CD14-positive monocyte (primary cell): ENCODE results near the gene DTNBP1. TPM values are rescaled to one million over a fixed set of nuclear protein-coding genes. Genes with fewer than 3 reads are reported as not detected.

Experiments used
- DNase-seq, 3 donors: peaks; one replicate each; pipeline ENCODE4 v3.0.0-alpha.2; 2011 to 2022
- H2AFZ ChIP-seq: 2 replicates; pipeline ENCODE4 v1.6.0; 2012; ENCODE audit warnings: mild to moderate bottlenecking, low read depth, low read length, inconsistent platforms; ENCODE audit not compliant: insufficient read depth, poor library complexity, severe bottlenecking
- H3K27ac ChIP-seq, 2 donors: 1 replicate in 1 of 2; 2 replicates in 1 of 2; pipeline ENCODE4 v1.5.1; 2012 to 2013; ENCODE audit warnings: low read length in 2 of 2, control low read depth in 1 of 2, inconsistent platforms in 1 of 2, low read depth in 1 of 2, mild to moderate bottlenecking in 1 of 2
- H3K27me3 ChIP-seq, 2 donors: one replicate each; pipeline versions ENCODE4 v1.6.0 to v1.6.1; 2011 to 2013; ENCODE audit warnings: low read length in 2 of 2; ENCODE audit not compliant: control insufficient read depth in 2 of 2, insufficient read depth in 2 of 2
- H3K36me3 ChIP-seq, 2 donors: replicated peaks in 1 of 2; 1 replicate in 1 of 2; 2 replicates in 1 of 2; pipeline versions ENCODE4 v1.5.1 to v1.6.1; 2012 to 2013; ENCODE audit warnings: low read length in 2 of 2, control low read depth in 1 of 2, inconsistent platforms in 1 of 2, mild to moderate bottlenecking in 1 of 2; ENCODE audit not compliant: insufficient read depth in 2 of 2, control insufficient read depth in 1 of 2
- H3K4me1 ChIP-seq, 2 donors: 1 replicate in 1 of 2; 2 replicates in 1 of 2; pipeline versions ENCODE4 v1.5.1 to v1.6.1; 2012 to 2013; ENCODE audit warnings: low read length in 2 of 2, control low read depth in 1 of 2, inconsistent platforms in 1 of 2, mild to moderate bottlenecking in 1 of 2, moderate library complexity in 1 of 2; ENCODE audit not compliant: insufficient read depth in 2 of 2, control insufficient read depth in 1 of 2
- H3K4me2 ChIP-seq: replicated peaks from 2 replicates; pipeline ENCODE3; 2012; ENCODE audit warnings: low read length, moderate library complexity, mild to moderate bottlenecking; ENCODE audit not compliant: poor library complexity, severe bottlenecking; ENCODE audit errors: extremely low read depth
- H3K4me3 ChIP-seq, 3 experiments: fragments of 200-600 bp in 1 of 3; sonication (generic) in 1 of 3; replicated peaks in 1 of 3; 1 replicate in 2 of 3; 2 replicates in 1 of 3; pipeline ENCODE4 v1.5.1; 2011 to 2013; ENCODE audit warnings: low read length in 3 of 3, mild to moderate bottlenecking in 3 of 3, control low read depth in 2 of 3, low read depth in 2 of 3, inconsistent platforms in 1 of 3, moderate library complexity in 1 of 3
- H3K79me2 ChIP-seq: 2 replicates; pipeline ENCODE4 v1.6.0; 2012; ENCODE audit warnings: mild to moderate bottlenecking, control low read depth, inconsistent platforms, low read length, moderate library complexity; ENCODE audit not compliant: insufficient read depth
- H3K9ac ChIP-seq: 2 replicates; pipeline ENCODE4 v1.6.0; 2017; ENCODE audit warnings: low read length, mild to moderate bottlenecking; ENCODE audit not compliant: insufficient read depth, poor library complexity, severe bottlenecking
- H3K9me3 ChIP-seq, 2 donors: replicated peaks in 1 of 2; 1 replicate in 1 of 2; 2 replicates in 1 of 2; pipeline versions ENCODE4 v1.5.1 to v1.6.1; 2012 to 2013; ENCODE audit warnings: low read length in 2 of 2, control low read depth in 1 of 2; ENCODE audit not compliant: control insufficient read depth in 1 of 2, insufficient read depth in 1 of 2
- H4K20me1 ChIP-seq: 2 replicates; pipeline ENCODE4 v1.6.0; 2012; ENCODE audit warnings: mild to moderate bottlenecking, low read length, control low read depth, moderate library complexity; ENCODE audit not compliant: insufficient read depth
- H3K27ac Mint-ChIP-seq, 7 donors: one replicate each; pipeline ENCODE4 v1.8.0; 2020; ENCODE audit warnings: mild to moderate bottlenecking in 7 of 7, mixed read lengths in 7 of 7, moderate library complexity in 6 of 7, inconsistent platforms in 2 of 7
- H3K27me3 Mint-ChIP-seq, 3 donors: one replicate each; pipeline ENCODE4 v1.8.0; 2021 to 2022; ENCODE audit warnings: low read depth in 3 of 3, mild to moderate bottlenecking in 3 of 3, mixed read lengths in 3 of 3, moderate library complexity in 3 of 3, inconsistent platforms in 1 of 3
- H3K36me3 Mint-ChIP-seq, 2 donors: one replicate each; pipeline ENCODE4 v1.8.0; 2020; ENCODE audit warnings: mixed read lengths in 2 of 2, inconsistent platforms in 1 of 2, mild to moderate bottlenecking in 1 of 2
- H3K4me1 Mint-ChIP-seq: one replicate; pipeline ENCODE4 v1.8.0; 2020; ENCODE audit warnings: mild to moderate bottlenecking, mixed read lengths
- H3K4me3 Mint-ChIP-seq, 2 donors: one replicate each; pipeline ENCODE4 v1.8.0; 2020; ENCODE audit warnings: mild to moderate bottlenecking in 2 of 2, mixed read lengths in 2 of 2, moderate library complexity in 1 of 2
- H3K9me3 Mint-ChIP-seq, 7 donors: one replicate each; pipeline ENCODE4 v1.8.0; 2020 to 2022; ENCODE audit warnings: mixed read lengths in 7 of 7, mild to moderate bottlenecking in 6 of 7, moderate library complexity in 6 of 7, inconsistent platforms in 2 of 7
- WGBS: methylation state at CpG from one replicate; pipeline ENCODE4 v1.1.5; 2013; ENCODE audit warnings: missing lambda C conversion rate; ENCODE audit not compliant: insufficient coverage; 5-methylcytosine and 5-hydroxymethylcytosine counted together
- intact Hi-C, 2 donors: fragments of 100-400 bp; cut with micrococcal nuclease; formaldehyde crosslinking; loops; one replicate each; pipeline versions ENCODE4 v1.15.0 to v1.15.1; 2023
- polyA plus RNA-seq, 3 donors: library from polyadenylated mRNA; depleted of rRNA in 1 of 3; unstranded in 2 of 3; stranded (reverse) in 1 of 3; fragments of 300-500 nt in 2 of 3; fragments of >200 nt in 1 of 3; fragmentation: Illumina TruSeq in 2 of 3; gene quantifications; 1 replicate in 2 of 3; 2 replicates in 1 of 3; pipeline ENCODE4 v1.2.3, GENCODE V29; 2012 to 2021
- TF ChIP-seq, protein P1 (sequence below): fragments of 200-600 bp; IDR thresholded peaks from one replicate; pipeline ENCODE4 v1.8.0; 2022; ENCODE audit warnings: antibody characterized with exemption, mild to moderate bottlenecking

The DTNBP1 gene
- polyA plus RNA-seq, 3 donors, result 19.7 to 26.9 (median 20.5) TPM

DNA sequence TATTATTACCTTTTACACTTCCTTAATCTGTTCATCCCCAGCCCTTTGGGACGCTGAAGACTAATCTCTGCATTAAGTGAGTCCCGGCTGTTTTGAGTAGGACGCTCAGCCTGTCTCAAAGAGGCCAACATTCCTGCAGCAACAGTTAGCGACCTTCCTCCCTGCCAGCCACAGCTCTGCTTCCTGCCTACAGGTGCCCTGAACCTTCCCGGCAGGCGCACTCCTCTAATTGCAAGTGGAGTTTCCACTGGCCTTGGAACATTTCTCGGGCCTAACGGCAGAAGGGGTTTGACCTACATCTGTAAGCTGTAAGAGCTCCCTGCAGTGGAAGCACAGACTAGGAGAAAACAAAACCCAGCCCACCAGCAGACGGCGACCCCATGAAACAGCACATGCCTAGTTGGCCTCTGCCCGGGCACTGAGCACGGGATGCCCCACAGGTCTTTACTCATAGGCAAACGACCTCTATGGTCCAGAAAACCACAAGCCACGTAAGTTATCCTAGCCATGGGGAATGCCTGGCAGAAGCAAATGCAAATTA is 137.9 kb downstream of the DTNBP1 start:
- Histone ChIP-seq H3K79me2 (no peaks in the 10 kb centered on the region), H3K27me3 (no peaks in the 10 kb centered on the region), H3K4me1 (peaks cover 0 to 8% of the 10 kb centered on the region in 2 donors), H4K20me1 (peaks cover 38% of the 10 kb centered on the region), H3K9me3 (no peaks in the 10 kb centered on the region), H3K36me3 (peaks cover 59 to 91% of the 10 kb centered on the region in 2 donors), H3K27ac (no peak overlapping the region), H3K4me3 (no peak overlapping the region), H2AFZ (no peak overlapping the region), H3K4me2 (no peak overlapping the region), H3K9ac (no peak overlapping the region)
- no peak for DNase-seq
- peaks cover 0 to 2% (median 0%) of the 10 kb centered on the region in 3 donors for H3K27me3 Mint-ChIP-seq
- intact Hi-C loops, result no loop called here
- peaks cover 72 to 85% of the 10 kb centered on the region in 2 donors for H3K36me3 Mint-ChIP-seq
- H3K4me3 Mint-ChIP-seq, result no peak overlapping the region
- H3K9me3 Mint-ChIP-seq, result peaks cover 0 to 4% (median 2%) of the 10 kb centered on the region in 7 donors
- TF ChIP-seq, protein P1, sequence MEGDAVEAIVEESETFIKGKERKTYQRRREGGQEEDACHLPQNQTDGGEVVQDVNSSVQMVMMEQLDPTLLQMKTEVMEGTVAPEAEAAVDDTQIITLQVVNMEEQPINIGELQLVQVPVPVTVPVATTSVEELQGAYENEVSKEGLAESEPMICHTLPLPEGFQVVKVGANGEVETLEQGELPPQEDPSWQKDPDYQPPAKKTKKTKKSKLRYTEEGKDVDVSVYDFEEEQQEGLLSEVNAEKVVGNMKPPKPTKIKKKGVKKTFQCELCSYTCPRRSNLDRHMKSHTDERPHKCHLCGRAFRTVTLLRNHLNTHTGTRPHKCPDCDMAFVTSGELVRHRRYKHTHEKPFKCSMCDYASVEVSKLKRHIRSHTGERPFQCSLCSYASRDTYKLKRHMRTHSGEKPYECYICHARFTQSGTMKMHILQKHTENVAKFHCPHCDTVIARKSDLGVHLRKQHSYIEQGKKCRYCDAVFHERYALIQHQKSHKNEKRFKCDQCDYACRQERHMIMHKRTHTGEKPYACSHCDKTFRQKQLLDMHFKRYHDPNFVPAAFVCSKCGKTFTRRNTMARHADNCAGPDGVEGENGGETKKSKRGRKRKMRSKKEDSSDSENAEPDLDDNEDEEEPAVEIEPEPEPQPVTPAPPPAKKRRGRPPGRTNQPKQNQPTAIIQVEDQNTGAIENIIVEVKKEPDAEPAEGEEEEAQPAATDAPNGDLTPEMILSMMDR, result no peak
- peaks cover 13% of the 10 kb centered on the region for H3K4me1 Mint-ChIP-seq
- 95% methylated on average over 12 of the region's 14 CpGs for WGBS
- peak overlapping the region in 1 of 7 donors; percentile 59 for H3K27ac Mint-ChIP-seq

- Histone ChIP-seq H3K9me3 (no peaks in the 10 kb centered on the region), H3K9ac (no peak overlapping the region), H2AFZ (no peak overlapping the region), H3K4me3 (no peak overlapping the region), H3K27me3 (no peaks in the 10 kb centered on the region), H3K27ac (peak overlapping the region in 1 of 2 donors; percentile 57), H4K20me1 (peaks cover 48% of the 10 kb centered on the region), H3K4me1 (peaks cover 0 to 8% of the 10 kb centered on the region in 2 donors), H3K79me2 (no peaks in the 10 kb centered on the region), H3K4me2 (no peak overlapping the region), H3K36me3 (peaks cover 69 to 91% of the 10 kb centered on the region in 2 donors)
- TF ChIP-seq, protein P1, result no peak
- peak overlapping the region in 5 of 7 donors; percentile 6 to 82 (median 63) for H3K27ac Mint-ChIP-seq
- H3K27me3 Mint-ChIP-seq, result peaks cover 0 to 2% (median 0%) of the 10 kb centered on the region in 3 donors
- H3K36me3 Mint-ChIP-seq, result peaks cover 74 to 87% of the 10 kb centered on the region in 2 donors
- H3K4me1 Mint-ChIP-seq, result peaks cover 13% of the 10 kb centered on the region
- no peak overlapping the region for H3K4me3 Mint-ChIP-seq
- intact Hi-C loops, result no loop called here
- 96% methylated on average over 13 of the region's 23 CpGs for WGBS
- peaks cover 0 to 4% (median 2%) of the 10 kb centered on the region in 7 donors for H3K9me3 Mint-ChIP-seq
- no peak for DNase-seq
Measured at GRCh38 chr6:15523679-15524630, 138.9 kb downstream of the DTNBP1 start.
